ENCODE measurements around the gene SPAST. TPM values are rescaled to one million over a fixed set of nuclear protein-coding genes. Genes with fewer than 3 reads are reported as not detected.
A peak's percentile ranks its signal among the peaks of the same experiment; 100 is the strongest.

The SPAST gene
- total RNA-seq, 4 donors from 2014 or later = 17.5 to 24.2 (median 20.1) TPM

DNA sequence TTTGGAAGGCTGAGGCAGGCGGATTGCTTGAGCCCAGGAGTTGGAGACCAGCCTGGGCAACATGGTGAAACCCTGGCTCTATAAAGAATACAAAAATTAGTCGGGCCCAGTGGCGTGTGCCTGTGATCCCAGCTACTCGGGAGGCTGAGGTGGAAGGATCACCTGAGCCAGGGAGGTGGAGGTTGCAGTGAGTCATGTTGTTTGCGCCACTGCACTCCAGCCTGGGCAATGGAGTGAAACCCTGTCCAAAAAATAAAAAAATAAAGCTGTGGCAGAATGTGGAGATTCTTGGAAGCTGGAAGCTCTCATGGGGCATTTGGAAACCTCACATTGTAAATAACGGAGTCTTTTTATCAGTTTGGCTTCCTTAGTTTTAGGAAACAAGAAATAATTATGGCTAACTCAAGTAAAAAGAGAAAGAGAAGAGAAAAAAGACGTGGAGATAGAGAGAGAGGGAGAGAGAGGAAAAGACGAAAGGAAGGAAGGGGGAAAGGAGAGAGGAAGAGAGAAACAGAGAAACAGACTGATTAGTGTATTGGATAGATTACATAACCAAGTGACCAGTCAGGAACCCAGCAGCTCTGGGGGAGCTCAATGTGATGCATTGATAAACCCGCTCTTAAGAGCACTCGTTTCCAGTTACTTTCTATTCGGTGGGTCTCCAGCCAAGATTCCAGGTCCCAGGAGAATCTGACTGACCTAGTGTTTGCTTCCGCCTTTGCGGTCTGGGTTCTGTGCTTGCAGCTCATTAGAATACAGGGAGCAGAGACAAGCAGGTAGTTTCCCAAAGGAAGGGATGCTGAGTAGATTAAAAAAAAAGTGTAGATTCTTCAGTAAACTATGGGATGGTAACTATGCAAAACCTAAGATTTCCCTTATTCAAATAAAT is 1.1 kb upstream of the SPAST start:
- no peaks in the 10 kb centered on the region for H3K27me3 ChIP-seq
- H3K4me1 ChIP-seq = peaks cover 27% of the 10 kb centered on the region
- TF ChIP-seq POLR2AphosphoS5 (IDR thresholded peaks at IDR 0.05) = no peak
- TF ChIP-seq POLR2A (IDR thresholded peaks at IDR 0.05) = no peak
- TF ChIP-seq EP300 (IDR thresholded peaks at IDR 0.05) = no peak
- TF ChIP-seq, protein P1, sequence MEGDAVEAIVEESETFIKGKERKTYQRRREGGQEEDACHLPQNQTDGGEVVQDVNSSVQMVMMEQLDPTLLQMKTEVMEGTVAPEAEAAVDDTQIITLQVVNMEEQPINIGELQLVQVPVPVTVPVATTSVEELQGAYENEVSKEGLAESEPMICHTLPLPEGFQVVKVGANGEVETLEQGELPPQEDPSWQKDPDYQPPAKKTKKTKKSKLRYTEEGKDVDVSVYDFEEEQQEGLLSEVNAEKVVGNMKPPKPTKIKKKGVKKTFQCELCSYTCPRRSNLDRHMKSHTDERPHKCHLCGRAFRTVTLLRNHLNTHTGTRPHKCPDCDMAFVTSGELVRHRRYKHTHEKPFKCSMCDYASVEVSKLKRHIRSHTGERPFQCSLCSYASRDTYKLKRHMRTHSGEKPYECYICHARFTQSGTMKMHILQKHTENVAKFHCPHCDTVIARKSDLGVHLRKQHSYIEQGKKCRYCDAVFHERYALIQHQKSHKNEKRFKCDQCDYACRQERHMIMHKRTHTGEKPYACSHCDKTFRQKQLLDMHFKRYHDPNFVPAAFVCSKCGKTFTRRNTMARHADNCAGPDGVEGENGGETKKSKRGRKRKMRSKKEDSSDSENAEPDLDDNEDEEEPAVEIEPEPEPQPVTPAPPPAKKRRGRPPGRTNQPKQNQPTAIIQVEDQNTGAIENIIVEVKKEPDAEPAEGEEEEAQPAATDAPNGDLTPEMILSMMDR (IDR thresholded peaks at IDR 0.05) = no peak
- WGBS = 52% methylated on average over 13 of the region's 13 CpGs
- H3K9me3 ChIP-seq = no peaks in the 10 kb centered on the region
- no peak for DNase-seq (ENCODE audit: low spot score in 2 of 2)
- H3K36me3 ChIP-seq = no peaks in the 10 kb centered on the region
- H3K27ac ChIP-seq = peak overlapping the region; percentile 92
- peak overlapping the region; percentile 92 for H3K4me3 ChIP-seq

DNA sequence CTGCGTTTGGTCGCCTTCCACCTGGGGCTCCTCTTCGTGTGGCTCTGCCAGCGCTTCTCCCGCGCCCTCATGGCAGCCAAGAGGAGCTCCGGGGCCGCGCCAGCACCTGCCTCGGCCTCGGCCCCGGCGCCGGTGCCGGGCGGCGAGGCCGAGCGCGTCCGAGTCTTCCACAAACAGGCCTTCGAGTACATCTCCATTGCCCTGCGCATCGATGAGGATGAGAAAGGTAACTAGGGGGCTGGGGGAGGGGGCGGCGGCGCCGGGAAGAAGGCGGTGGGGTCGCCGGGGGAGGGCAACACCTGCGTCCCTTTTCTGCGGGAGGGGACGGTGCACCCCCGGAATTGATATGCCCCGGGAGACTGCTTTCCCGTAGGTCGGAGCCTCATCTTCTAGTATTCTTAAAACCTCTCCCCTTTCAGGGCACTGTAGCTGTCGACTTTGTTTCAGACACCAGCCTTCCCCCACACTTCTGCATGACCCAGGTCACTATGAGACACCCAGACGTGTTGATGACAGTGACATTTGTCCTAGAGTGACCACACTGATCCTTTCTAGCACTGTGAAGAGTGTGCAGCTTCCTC is 755 bp downstream of the SPAST start:
- H3K27ac ChIP-seq = peak overlapping the region; percentile 92
- no peaks in the 10 kb centered on the region for H3K36me3 ChIP-seq
- no peaks in the 10 kb centered on the region for H3K9me3 ChIP-seq
- DNase-seq (ENCODE audit: low spot score in 2 of 2) = no peak
- H3K4me1 ChIP-seq = peaks cover 27% of the 10 kb centered on the region
- under 1% methylated on average over 29 of the region's 40 CpGs for WGBS
- H3K27me3 ChIP-seq = no peaks in the 10 kb centered on the region
- TF ChIP-seq POLR2A (IDR thresholded peaks at IDR 0.05) = no peak
- TF ChIP-seq, protein P1 (IDR thresholded peaks at IDR 0.05) = no peak
- no peak for TF ChIP-seq EP300 (IDR thresholded peaks at IDR 0.05)
- TF ChIP-seq POLR2AphosphoS5 (IDR thresholded peaks at IDR 0.05) = no peak
- peak overlapping the region; percentile 92 for H3K4me3 ChIP-seq

DNA sequence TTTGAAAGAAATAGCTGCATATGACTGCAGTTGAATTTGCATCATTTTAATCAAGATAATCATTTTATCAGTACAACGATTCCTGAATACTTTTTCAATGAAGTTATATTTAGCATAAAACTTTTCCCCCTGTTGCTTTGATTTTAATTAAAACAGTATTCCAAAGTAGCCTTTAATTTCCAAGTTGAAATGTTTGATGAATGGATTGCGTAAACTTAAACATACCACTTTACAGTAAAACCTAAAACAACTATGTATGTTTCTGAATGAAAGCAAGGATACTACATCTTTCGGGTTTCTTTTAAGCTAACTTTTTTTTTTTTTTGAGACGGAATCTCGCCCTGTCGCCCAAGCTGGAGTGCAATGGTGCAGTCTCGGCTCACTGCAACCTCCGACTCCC is 1.4 kb downstream of the SPAST start:
- TF ChIP-seq POLR2AphosphoS5 (IDR thresholded peaks at IDR 0.05) (no peak), EP300 (IDR thresholded peaks at IDR 0.05) (no peak), POLR2A (IDR thresholded peaks at IDR 0.05) (no peak)
- TF ChIP-seq, protein P1 (IDR thresholded peaks at IDR 0.05) = no peak
- H3K4me3 ChIP-seq = peak overlapping the region; percentile 92
- 73% methylated on average over 8 of the region's 8 CpGs for WGBS
- peak overlapping the region; percentile 92 for H3K27ac ChIP-seq
- no peaks in the 10 kb centered on the region for H3K36me3 ChIP-seq
- no peak for DNase-seq (ENCODE audit: low spot score in 2 of 2)
- peaks cover 27% of the 10 kb centered on the region for H3K4me1 ChIP-seq
- H3K9me3 ChIP-seq = no peaks in the 10 kb centered on the region
- no peaks in the 10 kb centered on the region for H3K27me3 ChIP-seq

DNA sequence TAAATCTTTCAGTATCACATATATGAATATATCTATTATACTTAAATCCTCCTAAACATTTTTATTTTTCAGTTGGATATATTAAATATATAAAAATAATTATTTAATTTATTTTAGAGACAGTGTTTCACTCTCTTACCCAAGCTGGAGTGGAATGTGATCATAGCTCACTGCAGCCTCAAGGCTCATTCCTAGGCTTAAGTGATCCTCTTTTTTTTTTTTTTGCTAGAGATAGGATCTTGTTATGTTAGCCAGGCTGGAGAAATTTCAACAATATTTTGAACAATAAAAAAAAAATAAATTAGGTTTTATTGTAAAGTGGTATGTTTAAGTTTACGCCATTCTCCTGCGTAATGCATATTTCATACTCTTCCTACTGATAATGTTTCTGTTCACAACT is 4.2 kb downstream of the SPAST start:
- Histone ChIP-seq H3K27ac (no peak overlapping the region), H3K36me3 (no peaks in the 10 kb centered on the region), H3K27me3 (no peaks in the 10 kb centered on the region), H3K4me1 (peaks cover 22% of the 10 kb centered on the region), H3K4me3 (no peak overlapping the region), H3K9me3 (no peaks in the 10 kb centered on the region)
- TF ChIP-seq POLR2A (IDR thresholded peaks at IDR 0.05) = no peak
- no peak for TF ChIP-seq EP300 (IDR thresholded peaks at IDR 0.05)
- TF ChIP-seq, protein P1 (IDR thresholded peaks at IDR 0.05) = no peak
- TF ChIP-seq POLR2AphosphoS5 (IDR thresholded peaks at IDR 0.05) = no peak
- DNase-seq (ENCODE audit: low spot score in 2 of 2) = no peak
- WGBS = 98% methylated on average over 2 of the region's 2 CpGs

DNA sequence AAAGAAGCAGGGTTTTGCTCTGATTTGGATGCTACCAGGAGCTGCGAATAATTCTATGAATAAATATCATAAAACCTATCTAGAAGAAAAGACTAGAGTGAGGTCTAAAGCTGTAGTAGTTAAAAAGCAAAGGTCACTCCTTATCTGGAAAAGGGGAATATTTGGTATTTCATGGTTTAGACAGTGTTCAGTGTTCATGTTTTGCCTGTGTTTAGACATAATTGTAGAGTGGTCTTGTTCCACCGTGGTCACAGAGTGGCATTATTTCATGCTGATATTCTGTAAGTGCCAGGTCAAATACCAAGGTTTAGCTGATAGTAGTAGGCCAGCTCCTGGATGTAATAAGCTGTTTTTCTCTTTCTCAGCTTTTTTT is 10.8 kb downstream of the SPAST start:
- Histone ChIP-seq H3K27me3 (no peaks in the 10 kb centered on the region), H3K4me3 (no peak overlapping the region), H3K27ac (no peak overlapping the region), H3K36me3 (peaks cover under 1% of the 10 kb centered on the region), H3K9me3 (no peaks in the 10 kb centered on the region), H3K4me1 (no peaks in the 10 kb centered on the region)
- no peak for DNase-seq (ENCODE audit: low spot score in 2 of 2)
- TF ChIP-seq, protein P1 (IDR thresholded peaks at IDR 0.05) = no peak
- TF ChIP-seq POLR2A (IDR thresholded peaks at IDR 0.05) (no peak), EP300 (IDR thresholded peaks at IDR 0.05) (no peak), POLR2AphosphoS5 (IDR thresholded peaks at IDR 0.05) (no peak)
- 96% methylated on average over 2 of the region's 2 CpGs for WGBS

Data from suprapubic skin (tissue), 4 donors.